Endothelial cell (in vitro differentiated cells): ENCODE data around the gene FZD7. TPM values are rescaled to one million over a fixed set of nuclear protein-coding genes. Genes with fewer than 3 reads are reported as not detected.
A peak's percentile ranks its signal among the peaks of the same experiment; 100 is the strongest.

Experiments
- DNase-seq: peaks from one replicate; pipeline ENCODE4 v3.0.0; 2021; ENCODE audit warnings: low spot score
- H3K27ac Mint-ChIP-seq: one replicate; pipeline ENCODE4 v1.8.0; 2021; ENCODE audit warnings: mixed read lengths, inconsistent platforms; ENCODE audit not compliant: unreplicated experiment
- H3K27me3 Mint-ChIP-seq: one replicate; pipeline ENCODE4 v1.8.0; 2021; ENCODE audit warnings: mild to moderate bottlenecking, moderate library complexity, mixed read lengths, inconsistent platforms; ENCODE audit not compliant: unreplicated experiment
- H3K36me3 Mint-ChIP-seq: one replicate; pipeline ENCODE4 v1.8.0; 2021; ENCODE audit warnings: mild to moderate bottlenecking, low read depth, mixed read lengths, inconsistent platforms; ENCODE audit not compliant: unreplicated experiment
- H3K4me1 Mint-ChIP-seq: one replicate; pipeline ENCODE4 v1.8.0; 2021; ENCODE audit warnings: mild to moderate bottlenecking, mixed read lengths, inconsistent platforms; ENCODE audit not compliant: unreplicated experiment
- H3K4me3 Mint-ChIP-seq: one replicate; pipeline ENCODE4 v1.8.0; 2021; ENCODE audit warnings: mild to moderate bottlenecking, mixed read lengths, inconsistent platforms; ENCODE audit not compliant: unreplicated experiment
- H3K9me3 Mint-ChIP-seq: one replicate; pipeline ENCODE4 v1.8.0; 2021; ENCODE audit warnings: mixed read lengths, inconsistent platforms; ENCODE audit not compliant: unreplicated experiment
- CTCF ChIP-seq: fragments of 200-600 bp; sonication (generic); IDR thresholded peaks from one replicate; pipeline ENCODE4 v1.5.0; 2021; ENCODE audit warnings: antibody characterized with exemption; ENCODE audit not compliant: unreplicated experiment
- long read RNA-seq: library from polyadenylated mRNA; unstranded; transcript quantifications from one replicate; pipeline ENCODE4 v2.0.0, GENCODE V29; 2020; ENCODE audit not compliant: unreplicated experiment
- total RNA-seq: library from RNA; stranded (reverse); fragmentation: NEBNext Ultra II Directional; extraction: Animal tissue kit (Norgen Biotek cat#: 25700); gene quantifications from one replicate; pipeline ENCODE4 v1.2.1, GENCODE V29; 2021; ENCODE audit not compliant: unreplicated experiment

FZD7 gene
- total RNA-seq, result 42.2 TPM
- long read RNA-seq, partial matches to known transcripts, result 0 of 2 reads
- long read RNA-seq, other reads (novel, unspliced or antisense), result 0 of 2 reads

DNA sequence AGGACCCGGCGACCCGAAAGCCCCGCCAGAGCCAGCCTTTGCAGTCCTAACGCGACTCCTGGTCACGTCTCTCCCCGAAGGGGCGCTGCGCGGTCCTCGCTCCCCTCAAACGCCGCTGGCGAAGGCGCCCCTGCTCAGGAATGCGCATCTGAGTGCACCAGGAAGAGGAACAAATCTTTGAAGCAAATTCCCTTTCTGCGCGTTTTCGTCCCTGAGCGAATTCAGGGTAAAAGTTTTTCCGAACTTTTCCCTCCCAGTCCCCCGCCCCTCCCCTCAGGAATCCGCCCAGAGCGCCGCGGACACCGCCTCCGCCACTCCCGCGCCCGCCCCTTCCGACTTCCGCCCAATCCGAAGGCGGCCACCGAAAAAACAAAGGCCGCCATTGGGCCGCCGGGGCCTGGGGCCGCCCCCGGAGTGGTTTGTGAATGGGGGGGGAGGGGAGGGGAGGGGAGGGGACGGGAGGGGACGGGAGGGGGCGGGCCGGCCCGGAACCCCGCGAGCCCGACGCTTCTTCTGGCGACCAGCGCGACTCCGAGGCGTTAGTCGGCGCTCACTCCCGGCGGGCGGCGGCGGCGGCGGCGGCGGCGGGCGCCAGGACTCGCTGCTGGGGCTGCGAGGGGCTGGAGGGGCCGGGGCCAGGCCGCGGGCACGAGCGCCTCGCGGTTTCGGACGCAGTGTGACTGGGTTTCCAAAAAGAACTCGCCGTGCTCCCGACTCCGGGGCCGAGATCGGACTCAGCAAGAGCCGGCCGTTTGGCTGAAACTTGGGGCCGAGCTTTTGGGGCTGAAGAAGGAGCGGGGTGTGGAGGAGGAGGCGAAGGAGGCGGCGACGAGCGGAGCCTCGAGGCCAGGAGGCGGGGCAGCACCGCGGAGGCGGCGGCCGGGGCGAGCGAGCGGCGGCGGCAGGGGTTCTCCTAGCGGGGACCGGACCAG is at the start of gene FZD7:
Gene FZD7 (plus strand): TSS at position 539 of the 932 bp plus-strand sequence. CDS start 793 bp downstream, outside the sequence.
- Mint-ChIP-seq H3K27ac (peak within 1 kb of the TSS; percentile 99), H3K4me3 (peak within 1 kb of the TSS; percentile 98), H3K27me3 (peaks cover 14% of the 10 kb centered on the region), H3K36me3 (peaks cover 3% of the 10 kb centered on the region), H3K4me1 (peaks cover 26% of the 10 kb centered on the region), H3K9me3 (no peaks in the 10 kb centered on the region)
- DNase-seq, result peak; percentile 94
- no peak for TF ChIP-seq CTCF

- Mint-ChIP-seq H3K36me3 (no peaks in the 10 kb centered on the region), H3K27ac (no peak overlapping the region), H3K9me3 (no peaks in the 10 kb centered on the region), H3K27me3 (peaks cover 3% of the 10 kb centered on the region), H3K4me1 (peaks cover 7% of the 10 kb centered on the region), H3K4me3 (no peak overlapping the region)
- DNase-seq, result no peak
- TF ChIP-seq CTCF, result no peak
These were observed 49.3 kb upstream of the FZD7 start for GRCh38 chr2:201984333-201984732.

DNA sequence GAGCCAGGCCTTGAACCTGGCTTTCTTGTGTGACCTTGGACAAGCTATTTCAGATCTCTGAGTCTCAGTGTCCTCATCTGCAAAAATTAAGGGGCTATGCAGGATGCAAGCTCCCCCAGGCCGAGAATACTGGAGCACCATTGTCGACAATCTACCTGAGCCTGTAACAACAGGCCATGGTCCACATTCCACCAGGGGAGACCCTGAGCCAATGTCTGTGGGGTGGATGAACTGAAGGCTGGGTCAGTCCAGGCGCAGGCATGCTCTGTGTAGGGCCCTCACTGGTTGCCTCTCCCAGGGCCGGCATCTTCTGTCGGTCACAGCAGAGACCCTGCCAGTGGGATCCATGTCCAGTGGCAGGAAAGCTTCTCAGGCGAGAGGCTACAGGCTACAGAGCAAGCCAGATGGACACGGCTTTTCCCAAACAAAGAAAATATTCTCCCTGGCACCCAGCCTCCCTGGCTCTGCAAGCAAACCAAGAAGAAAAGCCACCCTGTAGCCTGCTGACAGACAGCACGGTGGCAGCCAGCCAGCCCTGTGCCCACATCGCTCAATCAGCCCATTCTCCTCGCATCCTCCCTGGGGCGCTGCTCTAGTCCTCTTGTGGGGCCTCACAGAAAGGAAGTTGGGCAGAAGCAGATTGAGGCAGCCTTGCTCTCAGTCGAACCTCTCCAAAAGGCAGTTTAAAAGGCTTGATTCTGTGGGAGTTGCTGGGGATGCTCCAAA is 48.7 kb upstream of the FZD7 start:
- TF ChIP-seq CTCF, result no peak
- H3K27ac Mint-ChIP-seq, result no peak overlapping the region
- no peak overlapping the region for H3K4me3 Mint-ChIP-seq
- H3K27me3 Mint-ChIP-seq, result peaks cover 3% of the 10 kb centered on the region
- no peak for DNase-seq
- peaks cover 7% of the 10 kb centered on the region for H3K4me1 Mint-ChIP-seq
- no peaks in the 10 kb centered on the region for H3K36me3 Mint-ChIP-seq
- no peaks in the 10 kb centered on the region for H3K9me3 Mint-ChIP-seq

DNA sequence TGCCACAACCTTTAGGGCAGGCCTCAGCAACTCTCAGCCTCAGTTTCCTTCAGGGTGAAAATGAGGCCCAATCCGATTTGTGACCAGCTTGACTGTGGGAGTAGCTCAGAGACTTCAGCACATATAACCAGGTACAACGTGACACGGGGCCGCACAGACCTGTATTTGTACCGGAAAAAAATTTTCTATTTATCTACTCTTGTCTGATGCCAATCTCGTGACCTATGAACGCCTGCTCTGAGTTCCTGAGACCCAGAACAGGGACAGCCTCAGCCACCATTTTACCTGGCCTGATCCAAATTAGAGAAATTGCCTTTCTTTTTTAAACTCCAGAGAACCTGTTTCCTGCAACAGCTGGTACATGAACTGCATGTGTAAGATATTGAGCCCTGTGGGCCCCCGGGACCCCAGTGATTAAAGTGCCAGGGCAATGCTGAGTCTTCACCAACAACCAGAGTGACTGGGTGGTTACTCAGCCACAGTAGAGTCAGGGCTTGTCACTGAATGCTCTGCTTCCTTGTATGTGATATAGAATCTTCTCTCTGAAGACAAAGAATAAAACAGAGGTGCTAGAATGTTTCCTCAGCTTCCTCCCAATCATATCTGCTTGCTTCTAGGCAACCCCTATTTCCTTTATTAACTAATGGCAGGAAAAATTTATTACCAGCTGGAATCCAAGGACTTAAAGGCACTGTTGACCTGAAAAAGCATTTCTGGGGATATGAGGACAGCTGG is 47.8 kb upstream of the FZD7 start:
- Mint-ChIP-seq H3K27ac (no peak overlapping the region), H3K4me1 (peaks cover 3% of the 10 kb centered on the region), H3K27me3 (peaks cover 3% of the 10 kb centered on the region), H3K4me3 (no peak overlapping the region), H3K9me3 (no peaks in the 10 kb centered on the region), H3K36me3 (no peaks in the 10 kb centered on the region)
- no peak for TF ChIP-seq CTCF
- DNase-seq, result no peak
